ENCODE results near the gene IGF2BP2.
"Not testable (repeated sequence)": the region's sequence is repeated elsewhere in the genome, so short reads cannot be mapped to it uniquely, and the experiment has no call there.

IGF2BP2 gene

DNA sequence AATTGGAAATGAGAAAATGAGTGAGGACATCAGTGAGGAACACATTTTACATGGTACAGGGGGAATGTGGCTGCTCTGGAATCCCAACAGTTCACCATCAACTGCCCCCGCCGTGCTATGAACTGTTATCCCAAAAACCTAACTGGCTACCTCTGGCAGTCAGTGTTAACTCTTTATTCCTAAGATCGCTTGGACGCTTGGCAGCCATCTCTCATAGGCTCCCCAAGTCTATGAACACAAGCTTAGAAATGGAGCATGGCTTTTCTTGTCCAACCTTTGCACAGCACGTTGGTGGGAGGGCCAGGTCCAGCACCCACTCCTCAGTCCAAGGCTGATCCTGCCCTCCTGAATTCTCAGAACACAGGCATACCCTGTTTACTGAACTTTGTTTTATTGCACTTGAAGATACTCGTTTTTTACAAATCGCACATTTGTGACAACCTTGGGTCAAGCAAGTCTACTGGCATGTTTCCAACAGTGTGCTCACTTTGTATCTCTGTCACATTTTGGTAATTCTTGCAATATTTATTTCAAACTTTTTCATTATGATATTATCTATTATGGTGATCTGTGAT, 185.1 kb downstream of the IGF2BP2 start:
- DNase-seq (ENCODE audit: low read depth) = no peak

DNA sequence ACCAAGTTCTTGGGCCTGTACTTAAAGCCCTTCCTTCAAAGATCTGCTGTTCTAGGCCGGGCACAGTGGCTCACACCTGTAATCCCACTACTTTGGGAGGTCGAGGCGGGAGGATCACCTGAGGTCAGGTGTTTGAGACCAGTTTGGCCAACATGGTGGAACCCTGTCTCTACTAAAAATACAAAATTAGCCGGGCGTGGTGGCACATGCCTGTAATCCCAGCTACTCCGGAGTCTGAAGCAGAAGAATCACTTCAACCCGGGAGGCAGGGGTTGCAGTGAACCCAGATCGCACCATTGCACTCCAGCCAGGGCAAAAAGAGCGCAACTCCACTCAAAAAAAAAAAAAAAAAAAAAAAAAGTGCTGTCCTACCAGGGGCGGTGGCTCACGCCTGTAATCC, 186.2 kb downstream of the IGF2BP2 start:
- DNase-seq (ENCODE audit: low read depth) = not testable (repeated sequence)

- DNase-seq (ENCODE audit: low read depth) = no peak
Observed at GRCh38 chr3:185637388-185637787, 187.5 kb downstream of the IGF2BP2 start.

DNA sequence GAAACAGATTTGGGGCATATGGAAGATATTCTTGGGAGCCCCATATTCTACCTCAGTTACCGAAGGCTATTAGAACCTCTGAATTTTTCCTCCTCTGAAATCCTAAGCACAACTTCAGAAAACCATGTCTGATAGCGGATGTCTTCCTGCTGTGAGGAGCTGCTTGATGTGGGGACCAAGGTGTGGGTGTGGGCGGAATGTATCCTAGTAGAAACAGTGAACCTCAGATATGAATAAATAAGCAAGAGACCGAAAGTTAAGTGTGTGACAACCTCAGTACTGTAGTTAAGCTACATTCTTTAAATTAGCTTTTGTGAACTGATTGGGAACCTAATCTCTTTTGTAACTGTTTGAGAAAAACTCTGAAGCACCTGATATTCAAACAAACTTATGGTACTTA, 191.8 kb downstream of the IGF2BP2 start:
- no peak for DNase-seq (ENCODE audit: low read depth)

DNA sequence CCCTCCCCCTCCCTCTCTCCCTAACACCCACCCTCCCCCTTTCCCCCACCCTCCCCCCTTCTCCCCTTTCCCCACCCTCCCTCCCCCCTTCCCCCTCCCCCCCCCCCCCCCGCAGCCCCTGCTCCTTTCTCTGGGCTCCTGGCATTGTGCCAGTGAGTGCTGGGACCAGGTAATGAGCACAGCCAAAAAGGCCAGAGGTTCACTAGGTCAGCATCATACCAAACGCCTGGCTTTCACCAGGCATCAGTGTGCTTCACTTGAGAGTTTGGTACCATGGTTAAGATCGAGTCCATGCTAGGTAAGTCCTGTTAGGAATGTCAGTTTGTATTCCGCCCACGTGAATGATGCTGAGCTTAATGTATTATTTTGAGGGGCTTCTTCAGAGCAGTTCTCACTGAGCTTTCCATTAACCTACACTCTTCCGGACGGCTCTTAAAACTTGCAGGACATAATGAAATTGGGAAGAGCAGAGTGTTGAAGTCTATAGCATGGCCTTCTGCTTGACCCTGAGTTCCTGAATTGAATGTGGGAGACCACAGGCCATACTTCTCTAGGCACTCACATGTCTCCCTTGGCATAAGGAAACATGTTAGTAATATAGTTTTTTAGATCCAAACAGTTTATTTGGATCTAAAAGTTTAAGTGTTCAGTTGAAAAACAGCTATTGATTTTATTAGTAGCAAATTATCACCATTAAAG, 193.2 kb downstream of the IGF2BP2 start:
- DNase-seq (ENCODE audit: low read depth) = no peak

GRCh38 chr3:185631108-185631507, 193.7 kb downstream of the IGF2BP2 start:
- no peak for DNase-seq (ENCODE audit: low read depth)

- DNase-seq (ENCODE audit: low read depth) = no peak
Observed at GRCh38 chr3:185630182-185630622, 194.6 kb downstream of the IGF2BP2 start.

- DNase-seq (ENCODE audit: low read depth) = no peak
Observed at GRCh38 chr3:185629554-185630181, 195.2 kb downstream of the IGF2BP2 start.

GRCh38 chr3:185625784-185626183, 199.1 kb downstream of the IGF2BP2 start:
- no peak for DNase-seq (ENCODE audit: low read depth)

- no peak for DNase-seq (ENCODE audit: low read depth)
Observed at GRCh38 chr3:185623939-185624665, 200.7 kb downstream of the IGF2BP2 start.

DNA sequence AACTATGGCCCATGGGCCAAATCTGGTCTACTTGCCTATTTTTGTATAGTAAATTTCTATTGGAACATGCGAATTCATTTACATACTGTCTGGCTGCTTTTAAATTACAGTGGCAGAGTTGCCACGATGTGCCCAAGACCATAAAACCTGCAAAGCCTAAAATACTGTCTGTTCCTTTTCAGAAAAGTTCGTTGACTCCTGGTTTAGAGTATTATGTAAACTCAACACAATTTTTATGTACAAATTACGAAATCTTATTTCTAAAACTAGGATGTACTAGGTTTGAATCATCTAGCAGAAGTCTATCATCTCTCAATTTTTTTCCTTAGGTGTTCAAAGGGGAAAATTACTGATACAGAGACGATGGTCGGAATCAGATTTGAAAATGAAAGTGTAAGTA, 211.8 kb downstream of the IGF2BP2 start:
- DNase-seq (ENCODE audit: low read depth) = no peak

DNA sequence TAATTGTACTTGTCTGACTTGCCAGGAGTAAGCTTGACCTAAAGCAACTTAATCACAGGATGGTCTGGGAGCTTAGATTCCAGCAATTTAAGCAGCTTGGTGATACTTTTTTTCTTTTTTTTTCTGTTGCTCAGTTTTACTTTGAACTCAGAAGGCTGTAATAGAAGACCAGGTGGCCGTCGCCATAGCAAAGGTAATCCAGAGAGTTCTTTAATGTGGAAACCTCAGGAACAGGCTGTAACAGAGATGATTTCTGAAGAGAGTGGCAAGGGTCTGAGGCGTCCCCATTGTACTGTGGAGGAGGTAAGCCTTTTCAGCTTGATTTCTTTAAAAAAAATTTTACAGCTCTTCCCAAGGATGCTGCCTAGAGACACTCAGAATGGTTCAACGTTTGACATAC, 218.6 kb downstream of the IGF2BP2 start:
- no peak for DNase-seq (ENCODE audit: low read depth)

DNA sequence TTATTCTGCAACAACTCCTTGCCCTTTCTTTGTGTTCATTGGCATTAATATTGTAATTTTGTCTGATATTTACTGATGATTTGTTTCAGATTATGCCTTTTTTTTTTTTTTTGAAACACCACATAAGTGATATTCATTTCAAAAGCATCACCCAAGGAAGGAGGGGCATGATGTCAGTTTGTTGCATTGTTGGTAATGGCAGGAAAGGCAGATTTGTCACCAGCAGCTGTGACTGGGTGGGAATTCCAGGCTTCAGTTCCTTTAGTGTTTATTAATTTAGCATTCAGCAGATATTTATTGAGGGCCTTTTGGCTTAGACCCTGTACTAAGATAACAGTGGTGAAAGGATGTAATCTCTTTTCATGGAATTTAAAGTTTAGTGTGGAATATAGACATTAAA, 219.3 kb downstream of the IGF2BP2 start:
- no peak for DNase-seq (ENCODE audit: low read depth)

DNA sequence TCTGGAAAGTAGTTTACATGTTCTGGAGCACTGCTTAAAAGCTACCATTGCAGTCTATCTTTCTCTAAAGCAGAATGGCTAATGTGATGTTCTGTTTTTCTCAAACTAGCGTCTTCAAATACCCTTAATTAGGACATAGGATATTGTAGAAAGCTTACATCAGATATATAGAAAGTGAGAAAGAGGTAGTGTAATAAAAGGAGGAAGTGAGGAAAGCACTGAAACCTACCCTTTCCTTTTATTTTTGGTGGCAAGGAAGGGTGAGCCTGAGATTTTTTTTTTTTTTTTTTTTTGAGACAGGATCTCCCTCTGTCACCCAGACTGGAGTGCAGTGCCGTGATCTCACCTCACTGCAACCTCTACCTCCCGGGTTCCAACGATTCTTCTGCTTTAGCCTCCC, 229.3 kb downstream of the IGF2BP2 start:
- DNase-seq (ENCODE audit: low read depth) = no peak

DNA sequence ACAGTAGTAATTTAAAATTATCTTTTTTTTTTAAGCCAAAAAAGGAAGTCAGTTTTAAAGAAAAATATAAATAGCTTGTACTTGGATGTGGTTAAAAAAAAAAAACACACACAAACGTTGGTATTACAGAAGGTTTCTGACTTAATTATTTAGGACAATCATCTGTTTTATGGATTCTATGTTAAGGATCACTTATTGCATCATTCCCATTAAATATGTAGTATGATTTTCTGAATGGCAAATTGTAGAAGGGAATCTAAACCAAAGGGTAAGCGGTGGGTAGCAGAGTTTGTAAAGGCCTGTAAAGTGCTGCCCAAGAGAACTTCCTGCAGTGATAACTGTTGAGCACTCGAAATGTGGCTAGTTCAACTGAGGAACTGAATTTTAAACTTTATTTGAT, 230.8 kb downstream of the IGF2BP2 start:
- no peak for DNase-seq (ENCODE audit: low read depth)
